GM12891 (cell line): ENCODE data around the gene DMD.

Experiments used
- DNase-seq: peaks from one replicate; pipeline ENCODE4 v3.0.0; 2011; ENCODE audit warnings: low spot score; ENCODE audit not compliant: insufficient read length
- FAIRE-seq: peaks from 2 replicates; lab custom pipeline; 2011; peaks lifted over from hg19 to GRCh38; lab: Jason Lieb, UNC
- PAX5 ChIP-seq: IDR thresholded peaks from 2 replicates; pipeline ENCODE4 v1.6.1; 2011; ENCODE audit warnings: low read length, moderate library complexity, mild to moderate bottlenecking; ENCODE audit not compliant: insufficient read depth, severe bottlenecking
- POLR2A ChIP-seq: IDR thresholded peaks from 2 replicates; pipeline ENCODE4 v1.6.1; 2011; ENCODE audit warnings: low read depth, low read length, control low read depth
- POLR2AphosphoS5 ChIP-seq: IDR thresholded peaks from 2 replicates; pipeline ENCODE4 v1.6.1; 2011; ENCODE audit warnings: low read depth, low read length, control low read depth
- POU2F2 ChIP-seq: IDR thresholded peaks from 2 replicates; pipeline ENCODE4 v1.6.1; 2011; ENCODE audit warnings: low read depth, mild to moderate bottlenecking, control low read depth, low read length, moderate library complexity
- SPI1 ChIP-seq: IDR thresholded peaks from 2 replicates; pipeline ENCODE4 v1.6.1; 2011; ENCODE audit warnings: low read depth, low read length, control low read depth
- TAF1 ChIP-seq: IDR thresholded peaks from 2 replicates; pipeline ENCODE4 v1.6.1; 2011; ENCODE audit warnings: low read depth, low read length, control low read depth

DMD gene

GRCh38 chrX:31117266-31117665, 2094.1 kb downstream of the DMD start:
- no peak for DNase-seq
- FAIRE-seq, result no peak
- no peak for TF ChIP-seq POLR2A
- TF ChIP-seq TAF1, result no peak
- no peak for TF ChIP-seq POLR2AphosphoS5
- no peak for TF ChIP-seq SPI1
- TF ChIP-seq POU2F2, result no peak
- TF ChIP-seq PAX5, result no peak

DNA sequence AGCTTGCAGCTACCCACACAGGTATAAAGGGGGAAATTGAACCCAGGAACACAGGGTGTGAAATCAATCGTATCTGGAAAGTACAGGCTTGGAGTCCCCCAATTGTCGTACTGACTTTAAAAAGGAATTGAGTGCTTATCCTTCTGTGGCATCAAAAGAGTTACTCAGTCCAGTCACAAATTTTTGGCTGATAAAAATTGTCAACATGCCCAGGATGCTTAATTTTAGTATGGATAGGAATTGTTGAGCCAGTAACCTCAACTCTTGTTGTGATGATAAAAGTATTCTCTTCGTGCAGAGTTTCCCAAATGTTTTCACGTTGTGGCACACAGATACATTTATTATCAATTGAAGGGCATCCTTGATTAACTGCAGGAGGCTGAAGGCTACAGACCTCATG, 2096.0 kb downstream of the DMD start:
- peak; percentile 26 for FAIRE-seq
- TF ChIP-seq PAX5, result no peak
- no peak for TF ChIP-seq POU2F2
- no peak for TF ChIP-seq TAF1
- TF ChIP-seq POLR2AphosphoS5, result no peak
- no peak for TF ChIP-seq SPI1
- no peak for TF ChIP-seq POLR2A
- no peak for DNase-seq

- no peak for DNase-seq
- TF ChIP-seq POLR2A (no peak), TAF1 (no peak), SPI1 (no peak), POLR2AphosphoS5 (no peak), PAX5 (no peak), POU2F2 (no peak)
- no peak for FAIRE-seq
Observed at GRCh38 chrX:31114858-31115257, 2096.5 kb downstream of the DMD start.

GRCh38 chrX:31112226-31112999, 2098.9 kb downstream of the DMD start:
- FAIRE-seq (no peak), DNase-seq (no peak)
- no peak for TF ChIP-seq SPI1
- no peak for TF ChIP-seq POLR2AphosphoS5
- TF ChIP-seq POU2F2, result no peak
- TF ChIP-seq PAX5, result no peak
- no peak for TF ChIP-seq POLR2A

GRCh38 chrX:31110657-31111056, 2100.7 kb downstream of the DMD start:
- FAIRE-seq, result no peak
- no peak for DNase-seq
- TF ChIP-seq POLR2AphosphoS5 (no peak), PAX5 (no peak), POLR2A (no peak)

DNA sequence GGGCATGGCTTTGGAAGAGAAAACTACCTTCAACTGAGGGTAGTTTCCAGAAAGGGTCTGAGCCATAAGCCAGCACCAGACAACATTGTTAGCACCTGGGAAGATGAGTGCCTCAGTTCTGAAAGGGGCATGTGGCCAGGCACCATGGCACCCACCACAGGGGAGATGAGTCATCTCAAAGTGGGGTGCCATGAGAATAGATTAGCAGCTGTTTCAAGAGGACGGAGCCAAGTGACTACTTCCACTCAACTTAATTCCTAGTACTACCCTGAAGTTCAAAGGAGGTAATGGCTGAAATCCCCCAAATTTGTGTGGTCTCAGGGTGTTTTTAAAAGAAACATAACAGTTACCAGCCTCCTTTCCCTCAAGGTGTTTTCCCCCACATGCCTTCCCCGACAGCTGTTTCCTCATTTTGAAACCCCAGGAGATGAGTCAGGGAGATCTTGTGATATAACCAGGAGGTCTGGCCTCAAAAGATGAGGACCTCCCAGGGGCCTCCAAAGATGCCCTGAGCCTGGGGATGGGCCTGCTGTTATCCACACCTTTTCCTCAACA, 2111.7 kb downstream of the DMD start:
- TF ChIP-seq POU2F2, result 0 out of 2 replicates have a peak, but pooled peaks have one; percentile 6
- no peak for TF ChIP-seq POLR2A
- TF ChIP-seq SPI1, result peak; percentile 17; the same call in 1 of the 2 replicates
- no peak for TF ChIP-seq PAX5
- no peak for TF ChIP-seq TAF1
- DNase-seq, result no peak
- FAIRE-seq, result peak; percentile 55

DNA sequence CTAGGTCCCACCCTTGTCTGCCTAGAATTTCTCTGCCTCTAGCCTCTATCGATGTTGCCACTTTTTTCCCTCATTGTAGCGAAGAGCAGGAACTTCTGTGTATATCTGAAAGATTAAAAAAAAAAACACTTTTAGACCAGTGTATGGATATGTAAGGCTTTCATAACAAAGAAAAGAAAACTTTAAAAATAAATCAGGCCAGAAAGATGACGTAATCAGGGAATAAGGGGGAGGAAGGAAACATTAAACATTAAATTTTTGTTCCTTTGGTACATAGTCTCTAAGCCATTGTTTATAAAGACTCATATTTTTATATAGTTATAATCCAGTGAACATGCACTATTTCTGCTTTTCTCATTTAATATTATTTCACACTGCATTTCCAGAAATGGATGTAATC, 2113.3 kb downstream of the DMD start:
- DNase-seq (no peak), FAIRE-seq (no peak)
- TF ChIP-seq PAX5 (no peak), TAF1 (no peak), POLR2AphosphoS5 (no peak), POU2F2 (no peak), POLR2A (no peak), SPI1 (no peak)

DNA sequence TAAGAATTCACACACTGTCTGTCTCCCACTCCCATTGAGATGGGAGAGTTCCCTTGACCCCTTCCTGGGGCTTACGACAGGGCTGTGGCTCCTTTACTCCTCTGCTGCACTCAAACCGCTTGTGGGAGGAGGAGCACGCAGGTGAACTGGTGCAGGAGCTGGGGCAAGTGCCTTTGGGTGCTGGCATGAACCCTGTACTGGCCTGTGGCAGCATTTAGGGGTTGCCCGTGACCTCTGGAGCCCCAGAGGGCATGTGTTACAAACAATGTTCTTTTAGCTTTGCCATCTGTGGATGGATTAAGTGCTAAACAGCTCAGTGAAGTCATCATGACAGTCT, 2117.7 kb downstream of the DMD start:
- no peak for FAIRE-seq
- TF ChIP-seq POLR2AphosphoS5, result no peak
- TF ChIP-seq POLR2A, result no peak
- no peak for TF ChIP-seq POU2F2
- no peak for TF ChIP-seq PAX5
- TF ChIP-seq TAF1, result no peak
- TF ChIP-seq SPI1, result no peak
- no peak for DNase-seq

DNA sequence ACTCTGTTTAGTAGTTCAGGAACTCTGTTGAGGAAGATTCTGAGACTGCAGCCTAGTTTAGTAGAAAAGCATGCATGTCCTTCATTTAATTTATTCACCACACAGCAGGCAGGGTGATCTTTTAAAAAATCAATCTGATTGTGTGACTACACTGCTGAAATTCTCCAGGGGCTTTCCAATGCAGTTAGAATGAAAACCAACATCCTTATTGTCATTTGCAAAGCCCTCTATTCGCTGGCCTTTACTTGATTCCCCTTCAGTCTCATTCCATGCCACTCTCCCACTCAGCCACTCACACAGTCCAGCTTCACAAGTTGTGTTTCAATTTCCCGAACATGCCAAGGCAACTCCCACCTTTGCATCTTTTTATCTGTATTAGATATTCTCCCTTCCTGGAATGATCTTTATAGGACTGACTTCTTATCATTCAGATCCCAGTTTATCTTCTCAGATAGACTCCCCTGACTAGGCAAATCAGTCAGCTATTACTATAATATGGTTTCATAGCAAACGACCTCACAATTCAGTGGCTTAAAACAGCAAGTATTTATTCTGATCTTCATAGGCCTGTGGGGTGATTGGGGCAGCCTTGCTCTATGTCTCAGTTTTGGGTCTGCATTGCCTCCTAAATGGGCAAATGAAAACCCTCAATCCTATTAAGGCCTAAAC, 2118.2 kb downstream of the DMD start:
- FAIRE-seq (peak; percentile 57), DNase-seq (no peak)
- TF ChIP-seq PAX5, result no peak
- no peak for TF ChIP-seq POU2F2
- no peak for TF ChIP-seq SPI1
- no peak for TF ChIP-seq POLR2A
- TF ChIP-seq POLR2AphosphoS5, result no peak
- no peak for TF ChIP-seq TAF1

DNA sequence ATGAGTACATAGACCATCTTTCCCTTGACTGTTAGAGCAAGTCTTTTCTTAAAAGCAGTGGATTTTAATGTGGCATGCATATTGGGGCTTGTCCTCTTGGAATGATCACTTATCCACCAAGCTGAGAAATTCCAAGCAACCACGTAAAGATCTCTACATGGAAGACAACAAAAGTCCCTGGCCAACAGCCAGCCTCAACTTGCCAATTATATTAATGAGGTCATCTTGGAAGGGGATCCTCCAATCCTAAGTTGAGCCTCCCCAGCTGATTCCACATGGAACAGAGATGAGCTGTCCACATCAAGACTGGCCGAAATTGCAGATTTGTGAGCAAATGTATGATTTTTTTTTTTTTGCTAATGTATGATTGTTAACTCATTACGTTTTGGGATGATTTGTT, 2118.9 kb downstream of the DMD start:
- FAIRE-seq (peak; percentile 62), DNase-seq (no peak)

More for the DNA sequence above, 2118.9 kb downstream of the DMD start:
- TF ChIP-seq POLR2AphosphoS5 (no peak), TAF1 (no peak), POU2F2 (no peak), POLR2A (no peak), SPI1 (no peak), PAX5 (no peak)
